Ectodermal cell (in vitro differentiated cells): ENCODE results near the gene YEATS4.

Experiments
- H3K27ac ChIP-seq: 2 replicates; pipeline ENCODE4 v1.7.0; 2013; ENCODE audit warnings: mild to moderate bottlenecking, low read depth, low read length; ENCODE audit not compliant: insufficient read depth, poor library complexity, severe bottlenecking
- H3K27me3 ChIP-seq: 2 replicates; pipeline ENCODE4 v1.7.0; 2013; ENCODE audit warnings: mild to moderate bottlenecking, low read length; ENCODE audit not compliant: insufficient read depth, control insufficient read depth, poor library complexity, severe bottlenecking
- H3K36me3 ChIP-seq: one replicate; pipeline ENCODE4 v1.7.0; 2013; ENCODE audit warnings: low read length; ENCODE audit not compliant: control insufficient read depth, insufficient read depth
- H3K4me1 ChIP-seq: one replicate; pipeline ENCODE4 v1.7.0; 2013; ENCODE audit warnings: low read length; ENCODE audit not compliant: control insufficient read depth, insufficient read depth
- H3K4me3 ChIP-seq: 2 replicates; pipeline ENCODE4 v1.7.0; 2013; ENCODE audit warnings: low read depth, low read length, control low read depth; ENCODE audit not compliant: insufficient read depth
- H3K9me3 ChIP-seq: 2 replicates; pipeline ENCODE4 v1.7.0; 2013; ENCODE audit warnings: mild to moderate bottlenecking, low read length, moderate library complexity; ENCODE audit not compliant: control insufficient read depth
- WGBS, 2 experiments: methylation state at CpG; one replicate each; pipeline ENCODE4 v1.1.7; 2013; ENCODE audit warnings: missing lambda C conversion rate in 2 of 2; 5-methylcytosine and 5-hydroxymethylcytosine counted together

The YEATS4 gene

GRCh38 chr12:69386921-69387320 lies 27.4 kb downstream of the YEATS4 start:
- H3K36me3 ChIP-seq, result peaks cover 4% of the 10 kb centered on the region
- H3K27ac ChIP-seq, result no peak overlapping the region
- H3K4me3 ChIP-seq, result no peak overlapping the region
- 88 to 98% methylated on average over 1 to 2 of the region's 2 CpGs for WGBS, 2 experiments
- no peaks in the 10 kb centered on the region for H3K27me3 ChIP-seq
- no peaks in the 10 kb centered on the region for H3K4me1 ChIP-seq
- no peaks in the 10 kb centered on the region for H3K9me3 ChIP-seq

GRCh38 chr12:69388371-69388770 lies 28.8 kb downstream of the YEATS4 start:
- Histone ChIP-seq H3K27ac (no peak overlapping the region), H3K9me3 (no peaks in the 10 kb centered on the region), H3K36me3 (no peaks in the 10 kb centered on the region), H3K27me3 (no peaks in the 10 kb centered on the region), H3K4me3 (no peak overlapping the region), H3K4me1 (no peaks in the 10 kb centered on the region)
- 89 to 100% methylated on average over 1 of the region's 1 CpG for WGBS, 2 experiments

- Histone ChIP-seq H3K27me3 (no peaks in the 10 kb centered on the region), H3K27ac (no peak overlapping the region), H3K9me3 (no peaks in the 10 kb centered on the region), H3K4me3 (no peak overlapping the region), H3K4me1 (no peaks in the 10 kb centered on the region), H3K36me3 (no peaks in the 10 kb centered on the region)
- no CpG with 5 or more reads among the region's 1 CpG for WGBS, 2 experiments
Measured at GRCh38 chr12:69389831-69390230, 30.3 kb downstream of the YEATS4 start.

GRCh38 chr12:69392179-69392928 lies 32.8 kb downstream of the YEATS4 start:
- Histone ChIP-seq H3K9me3 (no peaks in the 10 kb centered on the region), H3K4me1 (no peaks in the 10 kb centered on the region), H3K4me3 (no peak overlapping the region), H3K36me3 (peaks cover 6% of the 10 kb centered on the region), H3K27me3 (no peaks in the 10 kb centered on the region), H3K27ac (no peak overlapping the region)
- 100% methylated on average over 1 of the region's 1 CpG; no CpG with 5 or more reads in 1 of the 2 experiments for WGBS, 2 experiments

GRCh38 chr12:69396041-69396440 lies 36.5 kb downstream of the YEATS4 start:
- 93 to 100% methylated on average over 1 of the region's 1 CpG for WGBS, 2 experiments

GRCh38 chr12:69396963-69397362 lies 37.4 kb downstream of the YEATS4 start:
- Histone ChIP-seq H3K27ac (no peak overlapping the region), H3K27me3 (no peaks in the 10 kb centered on the region), H3K9me3 (no peaks in the 10 kb centered on the region), H3K4me1 (no peaks in the 10 kb centered on the region), H3K36me3 (peaks cover 6% of the 10 kb centered on the region), H3K4me3 (no peak overlapping the region)
- 94 to 100% methylated on average over 1 to 3 of the region's 3 CpGs for WGBS, 2 experiments

More at GRCh38 chr12:69396041-69396440, 36.5 kb downstream of the YEATS4 start:
- Histone ChIP-seq H3K9me3 (no peaks in the 10 kb centered on the region), H3K36me3 (peaks cover 6% of the 10 kb centered on the region), H3K4me3 (no peak overlapping the region), H3K4me1 (no peaks in the 10 kb centered on the region), H3K27ac (no peak overlapping the region), H3K27me3 (no peaks in the 10 kb centered on the region)

- Histone ChIP-seq H3K4me3 (no peak overlapping the region), H3K27ac (no peak overlapping the region), H3K27me3 (no peaks in the 10 kb centered on the region), H3K9me3 (no peaks in the 10 kb centered on the region), H3K4me1 (no peaks in the 10 kb centered on the region), H3K36me3 (peaks cover 6% of the 10 kb centered on the region)
- 86 to 96% methylated on average over 2 of the region's 3 CpGs for WGBS, 2 experiments
Measured at GRCh38 chr12:69397978-69398377, 38.4 kb downstream of the YEATS4 start.

- H3K27ac ChIP-seq, result no peak overlapping the region
- no peak overlapping the region for H3K4me3 ChIP-seq
- 89 to 91% methylated on average over 3 to 4 of the region's 4 CpGs for WGBS, 2 experiments
- peaks cover 4% of the 10 kb centered on the region for H3K36me3 ChIP-seq
- H3K4me1 ChIP-seq, result no peaks in the 10 kb centered on the region
- no peaks in the 10 kb centered on the region for H3K9me3 ChIP-seq
- no peaks in the 10 kb centered on the region for H3K27me3 ChIP-seq
Measured at GRCh38 chr12:69401940-69402339, 42.4 kb downstream of the YEATS4 start.

GRCh38 chr12:69404851-69405565 lies 45.5 kb downstream of the YEATS4 start:
- Histone ChIP-seq H3K27ac (no peak overlapping the region), H3K27me3 (no peaks in the 10 kb centered on the region), H3K9me3 (no peaks in the 10 kb centered on the region), H3K4me1 (no peaks in the 10 kb centered on the region), H3K36me3 (no peaks in the 10 kb centered on the region), H3K4me3 (no peak overlapping the region)
- WGBS, 2 experiments, result 90 to 99% methylated on average over 4 to 6 of the region's 7 CpGs

- H3K9me3 ChIP-seq, result no peaks in the 10 kb centered on the region
- H3K4me1 ChIP-seq, result no peaks in the 10 kb centered on the region
- no peaks in the 10 kb centered on the region for H3K36me3 ChIP-seq
- H3K4me3 ChIP-seq, result no peak overlapping the region
- 92 to 96% methylated on average over 3 to 4 of the region's 4 CpGs for WGBS, 2 experiments
- no peaks in the 10 kb centered on the region for H3K27me3 ChIP-seq
- no peak overlapping the region for H3K27ac ChIP-seq
Measured at GRCh38 chr12:69405566-69405865, 46.0 kb downstream of the YEATS4 start.
